MG63 (cell line): ENCODE results near the gene HTR3D. TPM values are rescaled to one million over a fixed set of nuclear protein-coding genes. Genes with fewer than 3 reads are reported as not detected.

Source experiments
- DNase-seq: peaks from one replicate; pipeline ENCODE4 v3.0.0-alpha.2; 2020
- H3K27me3 ChIP-seq: fragments of 250-450 bp; sonication (Bioruptor Pico); 2 replicates; pipeline ENCODE4 v1.5.1; 2020; ENCODE audit warnings: mild to moderate bottlenecking, moderate library complexity
- H3K36me3 ChIP-seq: fragments of 250-450 bp; sonication (Bioruptor Pico); 2 replicates; pipeline ENCODE4 v1.5.1; 2020; ENCODE audit warnings: mild to moderate bottlenecking, moderate library complexity
- H3K4me3 ChIP-seq: fragments of 250-450 bp; sonication (Bioruptor Pico); 2 replicates; pipeline ENCODE4 v1.5.1; 2020; ENCODE audit warnings: mild to moderate bottlenecking, moderate library complexity
- H3K9me3 ChIP-seq: fragments of 250-450 bp; sonication (Bioruptor Pico); 2 replicates; pipeline ENCODE4 v1.5.1; 2020; ENCODE audit warnings: mild to moderate bottlenecking, moderate library complexity
- total RNA-seq: library from RNA; depleted of rRNA; stranded (reverse); fragments of >200 nt; shearing (Covaris generic); gene quantifications from 2 replicates; pipeline ENCODE4 v1.2.3, GENCODE V29; 2014; ENCODE audit warnings: low replicate concordance; rRNA removed

The HTR3D gene
- total RNA-seq, 1 experiment from 2014 or later: not detected

- H3K9me3 ChIP-seq: peaks cover 10% of the 10 kb centered on the region; the same call in 1 of the 2 replicates
- no peaks in the 10 kb centered on the region for H3K36me3 ChIP-seq
- H3K27me3 ChIP-seq: no peaks in the 10 kb centered on the region
- DNase-seq: no peak
- no peak overlapping the region for H3K4me3 ChIP-seq
Measured at GRCh38 chr3:184082034-184082433, 50.5 kb downstream of the HTR3D start.

- peaks cover 10% of the 10 kb centered on the region; the same call in 1 of the 2 replicates for H3K9me3 ChIP-seq
Measured at GRCh38 chr3:184082465-184082864, 50.9 kb downstream of the HTR3D start.

GRCh38 chr3:184085389-184085852, 53.9 kb downstream of the HTR3D start:
- H3K36me3 ChIP-seq: no peaks in the 10 kb centered on the region
- no peaks in the 10 kb centered on the region for H3K27me3 ChIP-seq
- no peak overlapping the region for H3K4me3 ChIP-seq
- H3K9me3 ChIP-seq: peaks cover 10% of the 10 kb centered on the region; the same call in 1 of the 2 replicates
- DNase-seq: no peak

More at GRCh38 chr3:184082465-184082864, 50.9 kb downstream of the HTR3D start:
- H3K36me3 ChIP-seq: no peaks in the 10 kb centered on the region
- H3K4me3 ChIP-seq: no peak overlapping the region
- no peak for DNase-seq
- H3K27me3 ChIP-seq: no peaks in the 10 kb centered on the region

Other genes with a start within 250 kb of the HTR3D start
- 3.1 TPM in 1 of 2 replicates, not detected in the other for gene MAP6D1, start 206.2 kb upstream of the HTR3D start, total RNA-seq
- gene PARL, start 146.9 kb upstream of the HTR3D start, total RNA-seq: 55.7 and 75.9 TPM in 2 replicates
- 6.6 and 7.9 TPM in 2 replicates for gene ABCC5, start 13.9 kb upstream of the HTR3D start, total RNA-seq
- not detected in 2 replicates for gene HTR3C, start 21.3 kb downstream of the HTR3D start, total RNA-seq
- not detected in 2 replicates for gene HTR3E, start 65.3 kb downstream of the HTR3D start, total RNA-seq
- 41.7 and 50.5 TPM in 2 replicates for gene EIF2B5, start 103.6 kb downstream of the HTR3D start, total RNA-seq
- gene DVL3, start 123.6 kb downstream of the HTR3D start, total RNA-seq: 20.8 and 42.6 TPM in 2 replicates
- gene AP2M1, start 143.1 kb downstream of the HTR3D start, total RNA-seq: 688 and 946 TPM in 2 replicates
- gene ABCF3, start 154.5 kb downstream of the HTR3D start, total RNA-seq: 65.3 and 79.4 TPM in 2 replicates
- not detected in 2 replicates for gene VWA5B2, start 197.8 kb downstream of the HTR3D start, total RNA-seq
- gene ALG3, start 217.2 kb downstream of the HTR3D start, total RNA-seq: 57.2 and 59.0 TPM in 2 replicates
- 5.2 and 16.0 TPM in 2 replicates for gene EEF1AKMT4, start 217.9 kb downstream of the HTR3D start, total RNA-seq
- gene CAMK2N2, start 229.8 kb downstream of the HTR3D start, total RNA-seq: not detected in 2 replicates
- gene ECE2, start 244.3 kb downstream of the HTR3D start, total RNA-seq: not detected in 2 replicates